ENCODE results near the gene RUFY4.
"Not testable (repeated sequence)": the region's sequence is repeated elsewhere in the genome, so short reads cannot be mapped to it uniquely, and the experiment has no call there.

RUFY4 gene

GRCh38 chr2:218089259-218089658 is 20.2 kb downstream of the RUFY4 start:
- DNase-seq = no peak

GRCh38 chr2:218091746-218092145 is 22.7 kb downstream of the RUFY4 start:
- DNase-seq = no peak

- no peak for DNase-seq
These were observed 24.8 kb downstream of the RUFY4 start for GRCh38 chr2:218093879-218094278.

GRCh38 chr2:218095853-218096252 is 26.8 kb downstream of the RUFY4 start:
- DNase-seq = no peak

- DNase-seq = no peak
These were observed 28.9 kb downstream of the RUFY4 start for GRCh38 chr2:218097975-218098374.

GRCh38 chr2:218108834-218109233 is 39.8 kb downstream of the RUFY4 start:
- DNase-seq = not testable (repeated sequence)

- not testable (repeated sequence) for DNase-seq
These were observed 52.7 kb downstream of the RUFY4 start for GRCh38 chr2:218121789-218122188.

GRCh38 chr2:218122286-218122685 is 53.2 kb downstream of the RUFY4 start:
- not testable (repeated sequence) for DNase-seq

- no peak for DNase-seq
These were observed 54.9 kb downstream of the RUFY4 start for GRCh38 chr2:218123986-218124385.

GRCh38 chr2:218125095-218125494 is 56.0 kb downstream of the RUFY4 start:
- DNase-seq = no peak

GRCh38 chr2:218125626-218126080 is 56.6 kb downstream of the RUFY4 start, which contains the start of gene CXCR2:
TSS of gene CXCR2 (plus strand) at chr2:218126028. CDS start at chr2:218134802, 8,774 bp downstream.
- no peak for DNase-seq

- no peak for DNase-seq
These were observed 58.9 kb downstream of the RUFY4 start for GRCh38 chr2:218127929-218128455.

GRCh38 chr2:218128781-218129457 is 59.9 kb downstream of the RUFY4 start:
- DNase-seq = no peak

- DNase-seq = no peak
These were observed 60.5 kb downstream of the RUFY4 start for GRCh38 chr2:218129458-218130135.

GRCh38 chr2:218130377-218130776 is 61.3 kb downstream of the RUFY4 start:
- DNase-seq = no peak

- no peak for DNase-seq
These were observed 61.8 kb downstream of the RUFY4 start for GRCh38 chr2:218130822-218131221.

GRCh38 chr2:218137514-218137913 is 68.5 kb downstream of the RUFY4 start:
- no peak for DNase-seq

GRCh38 chr2:218138047-218138446 is 69.0 kb downstream of the RUFY4 start:
- no peak for DNase-seq

All from stimulated activated CD4-positive, alpha-beta T cell treated with anti-CD3 and anti-CD28 coated beads, Interleukin-2, amount 100 ng/mL, for 24 hours (primary cell).